GM12875 (cell line): ENCODE results near the gene GALNT18.

Experiments used
- H3K4me3 ChIP-seq: one replicate; pipeline ENCODE4 v1.5.1; 2011; ENCODE audit warnings: low read depth, low read length, control low read depth
- CTCF ChIP-seq: IDR thresholded peaks from 2 replicates; pipeline ENCODE4 v1.5.1; 2011; ENCODE audit warnings: low read depth, mild to moderate bottlenecking, control low read depth, inconsistent platforms, low read length, moderate library complexity, borderline replicate concordance; ENCODE audit not compliant: insufficient read depth

GALNT18 gene

GRCh38 chr11:11426226-11426952, 195.4 kb downstream of the GALNT18 start:
- no peak for TF ChIP-seq CTCF
- H3K4me3 ChIP-seq: no peak overlapping the region

- no peak overlapping the region for H3K4me3 ChIP-seq
- no peak for TF ChIP-seq CTCF
These were observed 196.0 kb downstream of the GALNT18 start for GRCh38 chr11:11425806-11426205.

- TF ChIP-seq CTCF: no peak
- H3K4me3 ChIP-seq: no peak overlapping the region
These were observed 197.1 kb downstream of the GALNT18 start for GRCh38 chr11:11424688-11425087.

GRCh38 chr11:11422411-11423128, 199.2 kb downstream of the GALNT18 start:
- no peak for TF ChIP-seq CTCF
- no peak overlapping the region for H3K4me3 ChIP-seq

GRCh38 chr11:11421509-11421908, 200.3 kb downstream of the GALNT18 start:
- H3K4me3 ChIP-seq: no peak overlapping the region
- TF ChIP-seq CTCF: no peak

GRCh38 chr11:11420899-11421285, 200.9 kb downstream of the GALNT18 start:
- no peak overlapping the region for H3K4me3 ChIP-seq
- no peak for TF ChIP-seq CTCF

GRCh38 chr11:11420191-11420898, 201.5 kb downstream of the GALNT18 start:
- H3K4me3 ChIP-seq: no peak overlapping the region
- no peak for TF ChIP-seq CTCF
